GM12873 (cell line): ENCODE measurements around the gene FSD1L.

Experiments
- TF ChIP-seq, protein P1 (sequence below): IDR thresholded peaks from 2 replicates; pipeline ENCODE4 v1.5.1; 2012; ENCODE audit warnings: low read depth, mild to moderate bottlenecking, moderate library complexity, low read length, control low read depth; ENCODE audit not compliant: insufficient read depth; ENCODE audit errors: missing control alignments

FSD1L gene

DNA sequence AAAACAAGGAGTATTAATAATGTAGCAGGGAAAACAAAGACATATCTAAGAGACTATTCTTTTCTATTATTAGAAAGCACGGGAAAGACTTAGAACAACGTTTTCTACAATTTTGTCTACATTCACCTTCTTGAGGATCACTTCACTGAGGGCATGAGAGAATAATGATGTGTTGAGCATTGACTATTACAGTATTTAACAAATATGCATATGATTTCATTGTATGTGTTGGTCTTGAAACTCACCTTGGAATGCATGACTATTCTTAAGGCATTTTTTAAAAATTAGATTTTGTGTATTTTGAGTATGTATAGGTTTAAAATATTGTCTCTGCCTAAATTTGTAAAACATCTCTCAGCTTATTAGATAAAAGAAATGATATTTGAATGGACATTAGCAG, 1.2 kb downstream of the FSD1L start:
- TF ChIP-seq, protein P1, sequence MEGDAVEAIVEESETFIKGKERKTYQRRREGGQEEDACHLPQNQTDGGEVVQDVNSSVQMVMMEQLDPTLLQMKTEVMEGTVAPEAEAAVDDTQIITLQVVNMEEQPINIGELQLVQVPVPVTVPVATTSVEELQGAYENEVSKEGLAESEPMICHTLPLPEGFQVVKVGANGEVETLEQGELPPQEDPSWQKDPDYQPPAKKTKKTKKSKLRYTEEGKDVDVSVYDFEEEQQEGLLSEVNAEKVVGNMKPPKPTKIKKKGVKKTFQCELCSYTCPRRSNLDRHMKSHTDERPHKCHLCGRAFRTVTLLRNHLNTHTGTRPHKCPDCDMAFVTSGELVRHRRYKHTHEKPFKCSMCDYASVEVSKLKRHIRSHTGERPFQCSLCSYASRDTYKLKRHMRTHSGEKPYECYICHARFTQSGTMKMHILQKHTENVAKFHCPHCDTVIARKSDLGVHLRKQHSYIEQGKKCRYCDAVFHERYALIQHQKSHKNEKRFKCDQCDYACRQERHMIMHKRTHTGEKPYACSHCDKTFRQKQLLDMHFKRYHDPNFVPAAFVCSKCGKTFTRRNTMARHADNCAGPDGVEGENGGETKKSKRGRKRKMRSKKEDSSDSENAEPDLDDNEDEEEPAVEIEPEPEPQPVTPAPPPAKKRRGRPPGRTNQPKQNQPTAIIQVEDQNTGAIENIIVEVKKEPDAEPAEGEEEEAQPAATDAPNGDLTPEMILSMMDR: no peak

DNA sequence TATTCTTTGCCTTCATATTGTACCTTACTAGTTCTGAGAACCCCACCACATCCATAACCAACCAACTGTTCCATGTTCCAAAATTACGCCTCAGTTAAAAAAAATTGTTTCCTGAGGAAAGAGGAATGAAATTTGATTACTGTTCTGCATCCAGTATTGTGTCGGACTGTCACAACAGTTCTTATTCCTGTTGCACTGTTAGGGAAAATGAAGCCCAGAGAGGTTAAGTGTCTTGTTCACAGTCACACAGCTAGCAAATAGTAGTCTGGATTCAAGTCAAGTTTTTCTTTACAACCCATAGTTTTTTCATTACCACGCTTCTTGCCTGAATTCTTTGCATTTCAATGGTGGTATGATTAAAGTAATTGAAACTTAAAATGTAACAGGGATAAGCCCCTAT, 4.4 kb downstream of the FSD1L start:
- TF ChIP-seq, protein P1: no peak

DNA sequence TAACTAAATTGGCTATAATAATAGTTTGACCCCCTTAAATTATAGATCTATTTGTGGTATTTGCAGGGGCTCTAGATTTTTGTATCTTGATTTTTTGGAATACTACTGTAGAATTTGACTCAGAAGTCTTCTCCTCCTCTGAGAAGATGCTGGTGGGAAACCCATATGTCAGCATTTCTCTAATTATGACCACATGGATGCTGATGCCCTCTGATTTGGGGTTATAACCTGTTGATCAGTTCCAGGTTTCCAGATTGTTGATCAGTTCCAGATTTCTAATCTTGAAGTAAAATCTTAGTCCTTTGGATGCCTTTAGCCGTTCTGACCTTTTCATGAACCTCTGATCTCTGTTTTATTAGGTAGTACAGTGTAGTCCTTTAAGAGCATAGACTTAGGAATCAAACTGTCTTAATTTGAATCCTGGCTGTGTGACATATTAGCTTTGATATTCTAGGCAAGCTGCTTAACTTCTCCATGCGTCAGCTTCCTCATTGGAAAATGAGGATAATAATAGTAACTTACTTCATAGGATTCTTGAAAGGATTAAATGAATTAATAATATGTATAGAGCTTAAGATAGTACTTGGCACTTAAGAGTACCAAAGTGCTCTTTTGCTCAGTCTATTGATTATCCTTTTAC, 8.1 kb downstream of the FSD1L start:
- TF ChIP-seq, protein P1: no peak

DNA sequence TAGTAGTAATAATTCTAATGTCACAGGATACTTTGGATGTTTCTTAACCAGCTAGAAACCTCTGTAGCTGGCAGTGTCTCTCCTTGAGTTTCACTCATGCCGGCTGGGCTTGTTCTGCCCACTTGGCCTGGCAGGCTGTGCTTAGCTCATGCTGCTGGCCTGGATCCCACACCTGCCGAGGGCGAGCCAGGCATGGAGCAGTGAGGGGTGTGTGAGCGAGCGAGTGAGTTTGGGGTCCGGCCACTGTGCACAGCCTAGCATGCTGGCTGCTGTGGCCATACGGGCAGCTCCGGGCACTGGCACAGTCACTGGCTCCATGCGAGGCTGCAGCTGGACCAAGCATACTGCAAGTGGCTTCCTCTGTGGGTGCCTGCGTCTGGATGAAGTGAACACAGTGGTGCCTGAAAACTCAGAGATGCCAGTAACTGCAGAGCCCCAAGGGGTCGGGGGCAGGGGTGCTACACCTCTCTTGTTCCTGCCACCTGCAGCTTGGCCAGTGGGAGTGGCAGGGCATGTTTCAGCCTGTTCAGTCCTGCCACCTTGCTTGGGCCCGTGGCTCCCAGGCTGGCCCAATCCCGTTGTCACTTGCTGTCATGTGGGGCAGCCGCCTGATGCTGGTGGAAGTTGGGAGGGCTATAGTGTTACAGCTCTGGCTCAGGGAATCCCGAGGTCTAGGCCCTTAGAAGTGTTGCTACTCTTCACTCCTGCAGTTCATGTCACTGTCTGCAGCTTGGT, 9.9 kb downstream of the FSD1L start:
- TF ChIP-seq, protein P1: no peak

DNA sequence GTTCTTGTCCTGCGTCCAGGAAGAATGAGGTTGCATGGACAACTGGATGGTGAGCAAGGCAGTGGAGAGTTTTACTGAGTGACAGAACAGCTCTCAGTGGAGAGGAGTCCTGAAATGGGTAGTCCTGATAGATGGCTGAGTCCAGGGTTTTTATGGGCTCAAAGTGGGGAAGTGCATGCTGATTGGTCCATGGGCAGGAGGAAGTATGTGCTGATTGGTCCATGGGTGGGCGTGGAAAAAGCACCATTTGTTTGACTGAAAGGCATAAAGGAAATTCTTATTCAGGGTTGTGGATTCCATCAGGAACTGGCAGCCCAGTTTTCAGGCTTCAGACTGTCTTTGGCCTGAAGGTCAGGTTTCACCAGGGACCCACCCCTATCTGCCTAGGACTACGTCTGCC, 10.6 kb downstream of the FSD1L start:
- TF ChIP-seq, protein P1: no peak

DNA sequence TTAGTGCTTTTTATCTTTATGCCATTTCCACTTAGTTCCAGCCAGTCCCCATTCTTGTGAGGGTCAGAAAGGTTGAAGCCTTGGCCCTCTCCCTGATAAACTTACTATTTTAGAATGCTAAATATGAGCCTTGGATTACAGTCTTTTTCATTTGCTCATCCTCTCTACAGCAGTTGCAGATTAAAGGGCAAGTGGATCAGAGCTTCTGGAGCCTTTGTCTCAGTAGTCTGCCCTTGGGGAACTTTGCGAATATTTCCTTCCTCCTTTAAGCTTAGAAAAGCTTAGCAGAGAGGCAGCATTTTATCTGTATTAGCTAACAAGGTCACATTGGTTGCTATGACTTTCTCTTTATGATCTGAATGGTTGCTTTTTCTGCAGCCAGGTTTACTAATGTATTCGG, 11.5 kb downstream of the FSD1L start:
- TF ChIP-seq, protein P1: no peak

DNA sequence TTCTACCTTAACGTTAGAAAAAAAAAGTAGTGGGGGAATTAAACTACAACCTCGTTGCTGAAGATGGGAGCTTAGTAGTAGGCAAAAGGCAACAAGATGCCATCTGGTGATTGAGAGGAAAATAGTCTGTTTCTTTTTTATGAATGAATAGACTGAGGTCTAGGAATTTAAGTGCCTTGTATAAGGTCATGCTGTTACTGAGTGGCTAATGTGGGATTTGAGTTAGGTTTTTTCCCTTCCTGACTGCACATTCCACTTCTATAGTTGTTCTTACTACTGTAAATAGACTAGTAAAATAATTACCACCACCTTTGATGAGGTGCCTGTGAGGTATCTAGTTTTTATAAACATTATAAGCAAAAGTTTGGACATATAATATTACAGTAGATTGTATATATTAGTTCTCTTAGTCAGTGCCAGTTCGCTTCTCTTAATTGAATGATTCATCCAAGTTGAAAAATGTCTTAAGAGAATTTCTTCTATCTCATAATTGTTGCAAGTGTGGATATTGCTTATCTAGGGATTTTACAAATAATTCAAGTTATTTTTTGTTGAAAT, 19.1 kb downstream of the FSD1L start:
- TF ChIP-seq, protein P1: no peak
